ENCODE results near the gene TENM4. TPM values are rescaled to one million over a fixed set of nuclear protein-coding genes. Genes with fewer than 3 reads are reported as not detected.

The TENM4 gene
- total RNA-seq, 4 donors from 2014 or later, result 0.02 to 0.82 (median 0.23) TPM

DNA sequence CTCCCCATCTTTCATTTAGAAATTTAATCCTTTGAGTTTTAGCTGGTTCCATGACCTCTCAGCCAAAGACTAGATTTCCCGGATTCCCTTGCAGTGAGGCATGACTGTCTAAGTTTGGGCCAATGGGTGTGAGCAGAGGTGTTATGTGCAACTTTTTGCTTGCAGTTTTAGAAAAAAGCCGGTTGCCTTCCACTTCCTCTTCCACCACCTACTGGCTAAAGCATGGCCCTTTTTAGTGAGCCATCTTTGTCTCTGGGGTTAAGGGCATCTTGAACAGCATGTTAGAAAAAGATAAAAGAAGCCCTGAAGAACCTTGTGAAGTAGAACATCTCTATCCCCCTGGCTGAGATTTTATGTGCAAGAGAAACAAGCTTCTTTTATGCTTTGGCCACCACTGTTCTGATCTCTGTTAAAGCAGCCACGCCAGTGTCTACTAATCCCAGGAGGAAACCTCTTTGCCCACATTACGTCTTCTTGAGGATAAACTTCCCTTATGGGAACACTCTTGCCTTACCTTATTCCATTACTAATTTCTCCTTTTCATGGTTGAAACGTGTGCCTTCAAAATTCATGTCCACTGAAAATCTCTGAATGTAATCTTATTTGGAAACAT, 279.9 kb downstream of the TENM4 start:
- Histone ChIP-seq H3K4me3 (no peak overlapping the region), H3K27me3 (no peaks in the 10 kb centered on the region), H3K27ac (no peak overlapping the region), H3K9me3 (no peaks in the 10 kb centered on the region), H3K36me3 (no peaks in the 10 kb centered on the region), H3K4me1 (no peaks in the 10 kb centered on the region)
- DNase-seq (no peak), ATAC-seq (no peak)
- no peak for TF ChIP-seq POLR2A (IDR thresholded peaks at IDR 0.05)
- TF ChIP-seq, protein P1, sequence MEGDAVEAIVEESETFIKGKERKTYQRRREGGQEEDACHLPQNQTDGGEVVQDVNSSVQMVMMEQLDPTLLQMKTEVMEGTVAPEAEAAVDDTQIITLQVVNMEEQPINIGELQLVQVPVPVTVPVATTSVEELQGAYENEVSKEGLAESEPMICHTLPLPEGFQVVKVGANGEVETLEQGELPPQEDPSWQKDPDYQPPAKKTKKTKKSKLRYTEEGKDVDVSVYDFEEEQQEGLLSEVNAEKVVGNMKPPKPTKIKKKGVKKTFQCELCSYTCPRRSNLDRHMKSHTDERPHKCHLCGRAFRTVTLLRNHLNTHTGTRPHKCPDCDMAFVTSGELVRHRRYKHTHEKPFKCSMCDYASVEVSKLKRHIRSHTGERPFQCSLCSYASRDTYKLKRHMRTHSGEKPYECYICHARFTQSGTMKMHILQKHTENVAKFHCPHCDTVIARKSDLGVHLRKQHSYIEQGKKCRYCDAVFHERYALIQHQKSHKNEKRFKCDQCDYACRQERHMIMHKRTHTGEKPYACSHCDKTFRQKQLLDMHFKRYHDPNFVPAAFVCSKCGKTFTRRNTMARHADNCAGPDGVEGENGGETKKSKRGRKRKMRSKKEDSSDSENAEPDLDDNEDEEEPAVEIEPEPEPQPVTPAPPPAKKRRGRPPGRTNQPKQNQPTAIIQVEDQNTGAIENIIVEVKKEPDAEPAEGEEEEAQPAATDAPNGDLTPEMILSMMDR (IDR thresholded peaks at IDR 0.05 in 4 of 5, conservative IDR thresholded peaks at IDR 0.05 in 1 of 5), result peak in 1 of 5 experiments; percentile 34
- intact Hi-C loops (cut with DNase I; ENCODE audit: low total_unique reads) (no loop called here), in situ Hi-C loops (cut with MboI; ENCODE audit: low sequenced_read_pairs in 4 of 4) (no loop called here)

DNA sequence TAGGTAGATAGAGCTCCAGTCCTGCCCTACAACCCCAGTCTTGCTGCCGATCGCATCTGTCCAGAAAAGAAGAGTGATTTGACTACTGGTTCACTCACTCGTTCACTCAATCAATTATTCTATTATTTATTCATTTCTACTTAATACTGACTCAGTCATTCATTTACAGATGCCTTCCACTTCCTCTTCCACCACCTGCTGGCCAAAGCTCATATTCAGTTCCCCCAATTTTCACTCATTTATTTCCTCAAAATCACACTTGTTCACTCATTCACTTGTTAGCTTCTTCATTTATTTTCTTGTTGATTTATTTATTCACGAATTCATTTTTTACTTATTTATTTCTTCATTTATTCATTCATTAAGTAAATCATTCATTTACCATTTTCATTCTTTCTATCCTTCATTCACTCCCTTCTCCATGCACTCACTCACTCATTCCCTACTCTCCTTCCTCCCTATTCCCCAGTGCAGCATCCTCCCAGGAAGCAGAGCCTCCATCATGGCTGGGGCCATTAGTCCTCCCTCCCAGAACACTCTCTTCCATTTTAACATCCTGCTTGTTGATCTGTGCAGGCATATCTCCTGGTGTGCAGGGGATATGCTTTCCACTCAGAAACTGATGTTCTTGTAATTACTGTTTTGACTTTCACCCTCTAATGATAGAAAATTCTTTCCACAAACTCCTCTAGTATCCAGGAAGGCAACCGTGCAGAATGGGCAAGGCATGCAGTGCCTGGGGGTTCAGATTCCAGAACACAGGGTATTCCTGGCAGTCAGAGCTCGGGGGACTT, 281.0 kb downstream of the TENM4 start:
- no peaks in the 10 kb centered on the region for H3K36me3 ChIP-seq
- in situ Hi-C loops (cut with MboI; ENCODE audit: low sequenced_read_pairs in 4 of 4) (no loop called here), intact Hi-C loops (cut with DNase I; ENCODE audit: low total_unique reads) (no loop called here)

DNA sequence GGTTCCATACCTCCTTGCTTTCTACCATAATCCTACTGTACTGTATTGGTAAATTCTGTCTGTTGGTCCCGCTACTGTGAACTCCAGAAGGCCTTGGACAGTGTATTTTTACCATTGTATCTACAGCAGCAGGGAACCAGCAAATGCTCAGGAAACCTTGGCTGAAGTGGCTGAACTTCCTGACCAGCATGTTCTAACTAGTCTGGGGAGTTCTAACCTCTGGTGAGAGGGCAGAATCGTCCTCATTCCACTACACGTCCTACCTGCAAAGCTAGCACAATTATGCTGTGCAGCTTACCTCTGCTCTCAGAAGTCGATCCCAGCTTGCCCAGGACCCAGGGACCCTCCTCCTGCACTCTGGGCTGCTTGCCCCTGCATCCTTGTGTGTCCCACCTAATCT, 283.1 kb downstream of the TENM4 start:
- no peaks in the 10 kb centered on the region for H3K9me3 ChIP-seq
- in situ Hi-C loops (cut with MboI; ENCODE audit: low sequenced_read_pairs in 4 of 4), result no loop called here
- no peak for TF ChIP-seq POLR2A (IDR thresholded peaks at IDR 0.05)
- TF ChIP-seq, protein P1 (IDR thresholded peaks at IDR 0.05 in 4 of 5, conservative IDR thresholded peaks at IDR 0.05 in 1 of 5), result no peak
- H3K4me3 ChIP-seq, result no peak overlapping the region
- intact Hi-C loops (cut with DNase I; ENCODE audit: low total_unique reads), result no loop called here
- DNase-seq (no peak), ATAC-seq (no peak)
- no peaks in the 10 kb centered on the region for H3K27me3 ChIP-seq
- no peak overlapping the region for H3K27ac ChIP-seq
- H3K36me3 ChIP-seq, result no peaks in the 10 kb centered on the region
- no peaks in the 10 kb centered on the region for H3K4me1 ChIP-seq

More for the DNA sequence above, 281.0 kb downstream of the TENM4 start:
- TF ChIP-seq, protein P1 (IDR thresholded peaks at IDR 0.05 in 4 of 5, conservative IDR thresholded peaks at IDR 0.05 in 1 of 5), result no peak
- TF ChIP-seq POLR2A (IDR thresholded peaks at IDR 0.05), result no peak
- H3K9me3 ChIP-seq, result no peaks in the 10 kb centered on the region
- DNase-seq (no peak), ATAC-seq (no peak)
- no peaks in the 10 kb centered on the region for H3K4me1 ChIP-seq
- H3K27me3 ChIP-seq, result no peaks in the 10 kb centered on the region
- no peak overlapping the region for H3K4me3 ChIP-seq
- H3K27ac ChIP-seq, result no peak overlapping the region

DNA sequence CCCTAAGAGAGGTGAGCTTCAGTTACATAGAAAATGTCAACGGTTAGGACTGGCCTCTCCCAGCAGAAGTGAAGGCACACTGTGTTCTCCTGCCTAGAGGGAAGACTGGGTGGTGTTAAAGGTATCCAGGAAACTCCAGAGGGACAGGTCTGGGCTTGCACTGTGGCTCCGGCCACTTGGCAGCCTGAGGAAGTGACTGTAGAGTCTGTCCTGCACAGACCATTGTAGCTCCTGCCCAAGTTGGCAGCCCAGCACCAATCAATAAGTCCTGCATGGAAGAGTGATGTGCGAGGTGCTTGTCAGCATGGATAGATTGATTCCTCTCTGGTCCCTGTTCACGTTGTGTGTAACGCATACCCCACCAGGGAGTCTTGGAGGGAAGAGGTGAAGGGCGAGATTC, 284.8 kb downstream of the TENM4 start:
- in situ Hi-C loops (cut with MboI; ENCODE audit: low sequenced_read_pairs in 4 of 4), result no loop called here
- intact Hi-C loops (cut with DNase I; ENCODE audit: low total_unique reads), result no loop called here
- Histone ChIP-seq H3K27me3 (no peaks in the 10 kb centered on the region), H3K36me3 (no peaks in the 10 kb centered on the region), H3K4me1 (peaks cover 0 to 3% of the 10 kb centered on the region in 2 donors), H3K27ac (no peak overlapping the region), H3K4me3 (no peak overlapping the region), H3K9me3 (no peaks in the 10 kb centered on the region)
- ATAC-seq, result no peak
- no peak for DNase-seq
- TF ChIP-seq, protein P1 (IDR thresholded peaks at IDR 0.05 in 4 of 5, conservative IDR thresholded peaks at IDR 0.05 in 1 of 5), result no peak
- no peak for TF ChIP-seq POLR2A (IDR thresholded peaks at IDR 0.05)

Data from gastrocnemius medialis (tissue), 4 donors.